ENCODE data around the gene OTOP2. TPM values are rescaled to one million over a fixed set of nuclear protein-coding genes. Genes with fewer than 3 reads are reported as not detected.
A peak's percentile ranks its signal among the peaks of the same experiment; 100 is the strongest.

The OTOP2 gene
- total and polyA plus RNA-seq, 2 of the 4 experiments (the other 2 are of a cell fraction) = not detected

GRCh38 chr17:74892013-74892841, 31.8 kb upstream of the OTOP2 start:
- Histone ChIP-seq H4K91ac (ENCODE audit: insufficient read depth, low read depth, low read length) (no peak overlapping the region), H2AK5ac (ENCODE audit: low read depth, low read length) (no peak overlapping the region), H3K56ac (ENCODE audit: extremely low read depth, insufficient read depth, low read length) (no peak overlapping the region), H2BK5ac (ENCODE audit: low read depth, low read length, poor library complexity, severe bottlenecking) (no peak overlapping the region), H3K79me1 (ENCODE audit: low read depth in 1 of 2, low read length in 2 of 2) (no peaks in the 10 kb centered on the region), H3K4ac (ENCODE audit: low read depth, low read length) (no peak overlapping the region), H3K23ac (ENCODE audit: low read depth, low read length) (no peak overlapping the region), H3K27me3 (ENCODE audit: control insufficient read depth, insufficient read depth, low read length) (peaks cover 82% of the 10 kb centered on the region), H4K5ac (ENCODE audit: low read depth, low read length) (no peak overlapping the region), H3K9ac (ENCODE audit: low read depth, low read length) (no peak overlapping the region), H3K27ac (ENCODE audit: insufficient read depth, low read length) (no peak overlapping the region), H3K9me3 (ENCODE audit: control insufficient read depth, insufficient read depth, low read length) (no peaks in the 10 kb centered on the region), H3K14ac (replicated peaks; ENCODE audit: low read depth, low read length) (no peak overlapping the region), H3K18ac (ENCODE audit: low read depth, low read length) (no peak overlapping the region), H4K20me1 (ENCODE audit: insufficient read depth, low read length) (no peaks in the 10 kb centered on the region), H3K4me3 (ENCODE audit: insufficient read depth, low read depth, low read length) (no peak overlapping the region), H3K4me1 (ENCODE audit: control insufficient read depth, insufficient read depth, low read length) (peaks cover 2% of the 10 kb centered on the region; the same call in 1 of the 2 replicates), H3K36me3 (ENCODE audit: control insufficient read depth, insufficient read depth, low read length) (no peaks in the 10 kb centered on the region), H4K8ac (ENCODE audit: low read depth in 2 of 2, low read length in 2 of 2) (no peak overlapping the region), H2BK120ac (ENCODE audit: low read depth, low read length) (no peak overlapping the region), H3K9me1 (ENCODE audit: insufficient read depth, low read length) (no peaks in the 10 kb centered on the region), H2BK15ac (ENCODE audit: low read depth, low read length) (no peak overlapping the region), H2BK20ac (ENCODE audit: low read depth, low read length) (no peak overlapping the region), H3K4me2 (ENCODE audit: low read depth, low read length) (no peak overlapping the region), H2AFZ (replicated peaks; ENCODE audit: low read length, poor library complexity) (peak overlapping the region; percentile 19), H2AK9ac (replicated peaks; ENCODE audit: low read depth, low read length, poor library complexity) (no peak overlapping the region)
- intact Hi-C loops (cut with micrococcal nuclease) = no loop called here
- 66% methylated on average over 9 of the region's 20 CpGs; no CpG with 5 or more reads in 1 of the 2 experiments for WGBS, 2 experiments (ENCODE audit: extremely low coverage in 2 of 2, insufficient read length in 1 of 2)
- in situ Hi-C loops (cut with MboI; ENCODE audit: low sequenced_read_pairs) = no loop called here
- BruUV-seq (replicated peaks) = no TSS peak
- no peak for ATAC-seq (ENCODE audit: low read depth)
- POLR2A ChIA-PET (ENCODE audit: unreplicated experiment) = no interaction called here
- dilution Hi-C loops (cut with HindIII; ENCODE audit: low sequenced_read_pairs, unreplicated experiment) = no loop called here
- TF ChIP-seq POLR2A (IDR thresholded peaks at IDR 0.05; ENCODE audit: low read depth, low read length) = no peak
- TF ChIP-seq MAFK (IDR thresholded peaks at IDR 0.05; ENCODE audit: low read depth, low read length) = no peak
- TF ChIP-seq USF2 (IDR thresholded peaks at IDR 0.05; ENCODE audit: low read depth, low read length) = no peak
- no peak for TF ChIP-seq CHD1 (IDR thresholded peaks at IDR 0.05; ENCODE audit: low read depth, low read length)
- TF ChIP-seq CEBPB (IDR thresholded peaks at IDR 0.05; ENCODE audit: low read depth, low read length) = no peak
- no peak for TF ChIP-seq RAD21 (IDR thresholded peaks at IDR 0.05; ENCODE audit: low read length)
- no peak for TF ChIP-seq SMC3 (IDR thresholded peaks at IDR 0.05; ENCODE audit: low read depth, low read length)
- DNase-seq = no peak
- CTCF ChIA-PET = no interaction called here

Measured in IMR-90 (cell line).